Stimulated activated naive CD8-positive, alpha-beta T cell treated with anti-CD3 and anti-CD28 coated beads, Interleukin-15, Interleukin-2, amounts not matched to agents 100 U/mL and 50 U/mL, for 24 hours (primary cell): ENCODE data around the gene RAI1.

Source experiments
- ATAC-seq: fragments of 150-1000 bp; cut with Tn5 transposase; one replicate; pipeline ENCODE4 v1.10.0; 2021
- DNase-seq: peaks from one replicate; pipeline ENCODE4 v3.0.0; 2021

RAI1 gene

DNA sequence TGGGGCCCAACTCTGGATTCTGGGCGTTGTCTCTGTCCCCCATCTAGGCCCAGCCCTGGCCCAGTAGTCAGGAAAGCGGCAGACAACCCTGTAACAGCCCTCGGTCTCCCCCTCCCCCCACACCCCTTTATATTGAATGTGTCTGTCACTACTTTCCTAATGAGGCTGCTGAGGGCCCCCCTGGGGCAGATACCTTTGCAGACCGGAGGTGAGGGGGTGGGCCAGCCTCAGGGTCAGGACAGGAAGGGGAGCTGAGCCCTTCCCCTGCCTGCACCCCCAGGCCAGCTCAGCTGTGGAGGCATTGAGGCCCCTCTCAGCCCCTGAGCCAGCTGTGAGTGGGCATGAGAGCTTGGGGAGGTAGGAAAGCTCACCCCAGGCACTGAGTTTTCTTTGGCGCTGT is 17.1 kb downstream of the RAI1 start:
- ATAC-seq, result no peak
- DNase-seq, result no peak

GRCh38 chr17:17698869-17699351 is 17.7 kb downstream of the RAI1 start:
- ATAC-seq (no peak), DNase-seq (no peak)

GRCh38 chr17:17699491-17699890 is 18.2 kb downstream of the RAI1 start:
- DNase-seq, result no peak
- no peak for ATAC-seq

- no peak for DNase-seq
- ATAC-seq, result no peak
These were observed 19.2 kb downstream of the RAI1 start for GRCh38 chr17:17700251-17700969.

DNA sequence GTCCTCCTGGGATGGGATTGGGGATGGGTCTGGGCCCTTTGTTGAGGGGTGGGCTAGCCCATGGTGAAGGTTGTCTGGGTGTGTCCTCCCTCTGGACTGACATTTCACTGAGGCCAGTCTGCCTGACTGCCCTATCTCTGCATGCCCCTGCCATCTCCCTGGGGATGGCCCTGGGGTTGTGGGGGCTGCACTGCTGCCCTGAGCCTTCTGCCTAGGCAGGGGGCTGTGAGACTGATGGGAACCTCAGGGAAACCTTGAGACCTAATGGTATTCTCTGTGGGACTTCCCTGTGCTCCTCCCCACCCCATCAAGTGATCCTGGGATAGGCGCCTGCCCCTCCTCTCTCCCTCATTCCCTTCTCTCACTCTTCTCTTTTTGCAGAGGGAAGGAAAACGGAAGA is 19.9 kb downstream of the RAI1 start:
- no peak for DNase-seq
- no peak for ATAC-seq

GRCh38 chr17:17701658-17702057 is 20.4 kb downstream of the RAI1 start:
- no peak for DNase-seq
- no peak for ATAC-seq

- ATAC-seq, result no peak
These were observed 21.3 kb downstream of the RAI1 start for GRCh38 chr17:17702449-17703139.

GRCh38 chr17:17703140-17703919 is 22.1 kb downstream of the RAI1 start:
- DNase-seq, result no peak
- no peak for ATAC-seq

More at GRCh38 chr17:17702449-17703139, 21.3 kb downstream of the RAI1 start:
- DNase-seq, result no peak

DNA sequence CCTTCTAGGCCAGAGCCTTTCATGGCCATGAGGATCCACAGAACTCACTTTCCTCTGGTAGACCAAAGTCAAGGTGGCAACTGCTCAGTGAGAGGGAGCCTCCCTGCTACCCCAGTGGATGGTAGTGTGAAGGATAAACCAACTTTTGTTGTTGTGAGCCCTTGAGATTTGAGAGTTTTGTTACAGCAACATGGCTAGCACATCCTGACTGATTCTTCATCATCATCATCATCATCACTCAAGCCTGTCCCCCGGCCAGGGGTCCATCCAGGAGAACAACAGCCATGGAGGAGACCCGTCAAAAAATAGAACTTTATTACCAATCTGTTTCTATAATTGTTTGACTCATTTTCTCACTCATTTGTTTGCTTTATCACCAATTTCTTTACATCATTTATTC is 23.7 kb downstream of the RAI1 start:
- no peak for ATAC-seq
- DNase-seq, result no peak

DNA sequence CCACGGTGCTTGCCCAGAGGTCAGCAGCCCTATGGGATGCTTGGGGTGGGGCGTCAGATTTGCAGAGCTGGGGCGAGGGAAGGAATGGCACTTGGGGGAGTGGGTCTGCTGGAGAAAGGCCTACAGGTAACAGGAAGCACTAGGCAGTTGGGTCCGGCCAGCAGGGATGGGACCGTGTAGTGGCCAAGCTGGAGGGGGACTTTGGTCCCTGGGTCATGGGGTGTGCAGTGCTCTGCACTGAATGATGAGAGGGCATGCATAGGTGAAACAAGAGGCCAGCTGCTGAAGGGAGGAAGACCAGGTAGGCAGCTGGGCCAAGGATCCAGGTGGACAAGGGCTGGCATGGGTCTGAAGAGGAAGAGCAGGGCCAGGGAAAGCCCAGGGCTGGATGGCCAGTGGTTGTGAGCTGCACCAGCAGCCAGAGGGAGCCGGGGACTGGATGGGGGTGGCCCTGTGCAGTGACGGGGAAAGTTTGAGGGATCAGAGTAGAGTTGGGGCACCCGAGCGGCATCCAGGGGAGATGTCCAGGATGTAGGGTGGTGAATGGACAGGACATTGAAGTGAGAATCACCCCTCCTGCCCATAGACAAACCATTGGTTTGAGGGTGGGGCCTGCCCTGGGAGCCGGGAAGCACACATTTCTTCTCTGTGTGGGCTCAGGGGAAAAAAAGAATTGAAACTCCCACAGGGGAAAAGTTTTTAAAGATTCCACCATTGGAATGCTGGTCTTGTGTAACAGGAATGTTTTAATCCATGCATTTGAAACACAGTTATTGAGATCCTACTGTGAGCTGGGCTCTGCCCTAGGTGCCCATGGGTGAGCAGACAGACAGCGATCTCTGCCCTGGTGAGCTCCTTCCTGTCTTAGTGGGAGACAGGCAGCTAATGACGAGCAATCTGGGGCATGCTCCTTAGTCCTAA is 25.1 kb downstream of the RAI1 start:
- ATAC-seq (no peak), DNase-seq (no peak)

DNA sequence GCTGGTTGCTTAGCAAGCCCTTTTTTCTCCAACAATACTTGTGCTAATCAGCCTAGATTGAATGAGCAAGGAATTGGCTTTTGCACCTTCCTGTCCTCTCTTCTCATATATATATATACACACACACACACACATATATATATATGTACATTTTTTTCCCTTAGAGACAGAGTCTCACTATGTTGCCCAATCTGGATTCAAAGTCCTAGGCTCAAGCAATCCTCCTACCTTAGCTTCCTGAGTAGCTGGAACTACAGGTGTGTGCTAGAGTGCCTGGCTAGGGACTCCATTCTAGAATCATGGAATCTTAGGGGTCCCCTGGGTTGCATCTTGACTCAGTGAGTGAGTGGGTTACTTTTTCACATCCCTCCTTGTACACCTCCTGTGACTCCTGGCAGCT is 27.0 kb downstream of the RAI1 start:
- ATAC-seq (no peak), DNase-seq (no peak)

GRCh38 chr17:17708816-17709215 is 27.6 kb downstream of the RAI1 start:
- ATAC-seq, result no peak
- no peak for DNase-seq

- DNase-seq (no peak), ATAC-seq (no peak)
These were observed 28.6 kb downstream of the RAI1 start for GRCh38 chr17:17709815-17710321.

GRCh38 chr17:17710355-17710727 is 29.1 kb downstream of the RAI1 start:
- ATAC-seq (no peak), DNase-seq (no peak)

GRCh38 chr17:17710728-17711541 is 29.7 kb downstream of the RAI1 start:
- DNase-seq, result no peak
- no peak for ATAC-seq

DNA sequence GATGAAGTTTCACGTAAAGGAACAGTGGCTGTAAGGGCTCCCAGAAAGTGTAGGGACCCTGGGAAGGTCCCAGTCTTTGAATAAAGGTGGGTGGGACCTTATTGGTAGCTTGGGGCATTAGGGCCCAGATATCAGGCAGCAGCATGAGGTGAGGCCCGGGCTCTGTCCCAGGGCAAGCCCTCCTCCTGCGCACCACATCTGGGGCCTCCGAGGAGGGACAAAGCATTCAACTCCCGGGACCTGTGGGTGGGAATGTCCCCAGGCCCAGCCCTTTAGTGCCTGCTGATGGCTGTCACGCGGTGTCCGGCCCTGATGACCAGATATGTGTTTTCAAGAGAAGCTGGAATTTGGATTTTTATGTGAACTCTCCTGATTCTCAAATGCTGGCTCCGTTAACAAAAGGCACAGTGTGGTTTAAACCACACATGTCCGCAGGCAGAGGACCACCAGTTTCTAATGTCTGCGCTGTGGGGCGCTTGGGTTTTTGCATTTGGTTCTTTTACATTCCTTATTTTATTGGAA is 30.4 kb downstream of the RAI1 start:
- ATAC-seq (no peak), DNase-seq (no peak)

DNA sequence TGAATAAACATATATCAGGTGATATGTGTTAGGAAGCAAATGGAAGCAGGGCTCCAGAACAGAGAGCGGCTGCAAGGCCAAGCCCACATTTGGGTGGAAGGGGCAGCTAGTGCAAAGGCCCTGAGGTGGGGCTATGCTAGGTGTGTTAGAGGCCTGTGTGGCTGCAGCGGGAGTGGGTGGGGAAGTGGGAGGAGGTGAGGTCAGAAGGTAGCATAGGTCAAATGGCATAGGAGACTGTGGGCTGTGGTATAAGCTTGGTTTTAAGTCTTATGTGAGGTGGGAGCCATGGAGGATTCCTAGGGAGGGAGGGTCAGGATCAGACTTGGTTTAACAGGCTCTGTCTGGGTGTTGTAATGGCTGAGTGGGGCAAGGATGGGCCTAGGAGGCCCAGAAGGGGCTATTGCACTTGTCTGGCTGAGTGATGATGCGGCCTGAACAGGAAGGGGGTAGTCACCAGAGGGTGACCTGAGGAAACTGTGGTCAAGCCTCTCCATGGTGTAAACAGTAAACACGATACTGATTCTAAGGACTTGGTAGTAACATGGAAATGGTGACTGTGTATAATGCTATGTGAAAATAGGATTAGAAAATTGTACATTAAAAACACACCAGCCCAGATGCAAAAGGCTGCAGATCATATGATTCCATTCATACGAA is 31.1 kb downstream of the RAI1 start:
- peak; percentile 80 for ATAC-seq
- peak; percentile 18 for DNase-seq

- no peak for ATAC-seq
- DNase-seq, result no peak
These were observed 32.6 kb downstream of the RAI1 start for GRCh38 chr17:17713839-17714238.

- no peak for DNase-seq
- no peak for ATAC-seq
These were observed 33.1 kb downstream of the RAI1 start for GRCh38 chr17:17714261-17714866.

DNA sequence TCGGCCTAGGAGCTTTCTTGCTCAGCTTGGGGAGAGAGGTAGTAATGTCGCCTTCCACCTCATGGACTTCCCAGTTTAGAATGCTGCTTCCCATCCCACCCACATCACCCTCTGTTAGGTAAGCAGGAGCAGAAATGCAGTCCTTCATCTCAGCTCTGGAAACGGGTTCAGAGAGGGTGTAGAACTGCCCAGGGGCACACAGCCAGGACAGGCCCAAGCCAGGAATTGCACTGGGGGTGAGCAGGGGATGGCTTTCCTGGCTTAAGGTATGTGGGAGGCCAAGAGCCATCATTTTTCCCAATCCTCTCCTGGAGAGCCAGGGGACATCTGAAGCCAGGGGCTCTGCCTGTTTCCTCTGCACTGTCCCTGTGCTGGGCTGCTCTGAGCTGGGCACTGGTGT is 33.6 kb downstream of the RAI1 start:
- ATAC-seq, result no peak
- no peak for DNase-seq
